Measurements from ENCODE around the gene RAB11A.

- TF ChIP-seq CTCF (IDR thresholded peaks at IDR 0.05; ENCODE audit: insufficient read depth, low read depth, low read length) = no peak
- no peak for TF ChIP-seq EZH2 (IDR thresholded peaks at IDR 0.05; ENCODE audit: insufficient read depth, low read length)
Observed at GRCh38 chr15:65936282-65936681, 67.0 kb downstream of the RAB11A start.

All from astrocyte (in vitro differentiated cells and primary cell).